ENCODE results near the gene BORCS5. TPM values are rescaled to one million over a fixed set of nuclear protein-coding genes. Genes with fewer than 3 reads are reported as not detected.

BORCS5 gene
- total RNA-seq, 1 experiment from 2014 or later: 17.7 TPM

DNA sequence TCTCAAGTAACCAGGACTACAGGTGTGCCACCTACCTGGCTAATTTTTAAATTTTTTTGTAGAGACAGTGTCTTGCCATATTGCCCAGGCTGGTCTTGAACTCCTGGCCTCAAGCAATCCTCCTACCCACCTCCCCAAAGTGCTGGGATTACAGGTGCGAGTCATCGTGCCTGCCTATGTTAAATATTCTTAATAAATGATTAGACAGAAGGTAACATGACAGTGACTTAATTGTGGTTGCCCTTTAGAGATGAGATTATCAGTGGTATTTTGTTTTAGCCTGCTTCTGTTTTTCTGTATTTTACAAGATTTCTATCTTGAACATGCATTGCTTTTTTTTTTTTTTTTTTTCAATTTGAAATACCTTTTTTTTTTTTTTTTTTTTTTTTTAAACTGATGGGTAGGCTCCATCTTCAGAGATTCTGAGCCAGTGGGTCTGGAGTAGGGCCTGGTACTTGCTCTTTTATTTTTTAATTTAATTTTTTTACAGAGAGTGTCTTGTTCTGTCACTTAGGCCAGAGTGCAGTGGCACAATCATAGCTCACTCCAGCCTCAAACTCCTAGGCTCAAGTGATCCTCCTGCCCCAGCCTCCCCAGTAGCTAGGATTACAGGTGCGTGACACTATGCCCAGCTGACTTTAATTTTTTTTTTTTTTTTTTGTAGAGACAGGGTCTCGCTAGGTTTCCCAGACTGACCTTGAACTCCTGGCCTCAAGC lies 88.4 kb downstream of the BORCS5 start:
- intact Hi-C loops (cut with micrococcal nuclease; ENCODE audit: unreplicated experiment): no loop called here
- no peaks in the 10 kb centered on the region for H3K36me3 ChIP-seq (ENCODE audit: insufficient read depth, low read length, poor library complexity, severe bottlenecking)
- no TSS peak for BruUV-seq (replicated peaks)

DNA sequence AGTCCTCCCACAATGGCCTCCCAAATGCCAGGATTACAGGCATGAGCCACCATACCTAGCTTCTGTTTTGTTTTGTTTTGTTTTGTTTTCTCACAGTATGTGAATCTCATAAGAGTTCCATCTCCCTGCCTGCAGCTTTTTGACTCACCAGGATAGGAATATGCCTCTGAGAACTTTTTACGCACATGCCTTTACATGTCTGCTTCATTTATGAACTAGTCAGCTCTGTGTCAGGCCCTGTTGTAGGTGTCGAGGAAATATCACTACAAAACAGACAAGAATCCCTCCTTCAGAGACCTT lies 89.0 kb downstream of the BORCS5 start:
- POLR2A ChIA-PET (ENCODE audit: low non-redundant PET): no interaction called here
- Histone ChIP-seq H3K27ac (ENCODE audit: low read depth, low read length, poor library complexity, severe bottlenecking) (no peak overlapping the region), H3K4me1 (ENCODE audit: insufficient read depth, low read length, poor library complexity, severe bottlenecking) (peaks cover 11% of the 10 kb centered on the region), H3K27me3 (replicated peaks; ENCODE audit: insufficient read depth, low read depth, low read length, poor library complexity) (no peaks in the 10 kb centered on the region), H3K4me3 (ENCODE audit: low read depth, low read length, poor library complexity, severe bottlenecking) (no peak overlapping the region), H3K9me3 (ENCODE audit: low read depth, low read length, poor library complexity, severe bottlenecking) (no peaks in the 10 kb centered on the region), H3K36me3 (ENCODE audit: insufficient read depth, low read length, poor library complexity, severe bottlenecking) (no peaks in the 10 kb centered on the region)
- CTCF ChIA-PET: no interaction called here
- DNase-seq (ENCODE audit: low spot score): no peak
- intact Hi-C loops (cut with micrococcal nuclease; ENCODE audit: unreplicated experiment): no loop called here
- TF ChIP-seq EZH2 (IDR thresholded peaks at IDR 0.05; ENCODE audit: borderline replicate concordance, low read depth, low read length, poor library complexity, severe bottlenecking): no peak
- TF ChIP-seq, protein P1, sequence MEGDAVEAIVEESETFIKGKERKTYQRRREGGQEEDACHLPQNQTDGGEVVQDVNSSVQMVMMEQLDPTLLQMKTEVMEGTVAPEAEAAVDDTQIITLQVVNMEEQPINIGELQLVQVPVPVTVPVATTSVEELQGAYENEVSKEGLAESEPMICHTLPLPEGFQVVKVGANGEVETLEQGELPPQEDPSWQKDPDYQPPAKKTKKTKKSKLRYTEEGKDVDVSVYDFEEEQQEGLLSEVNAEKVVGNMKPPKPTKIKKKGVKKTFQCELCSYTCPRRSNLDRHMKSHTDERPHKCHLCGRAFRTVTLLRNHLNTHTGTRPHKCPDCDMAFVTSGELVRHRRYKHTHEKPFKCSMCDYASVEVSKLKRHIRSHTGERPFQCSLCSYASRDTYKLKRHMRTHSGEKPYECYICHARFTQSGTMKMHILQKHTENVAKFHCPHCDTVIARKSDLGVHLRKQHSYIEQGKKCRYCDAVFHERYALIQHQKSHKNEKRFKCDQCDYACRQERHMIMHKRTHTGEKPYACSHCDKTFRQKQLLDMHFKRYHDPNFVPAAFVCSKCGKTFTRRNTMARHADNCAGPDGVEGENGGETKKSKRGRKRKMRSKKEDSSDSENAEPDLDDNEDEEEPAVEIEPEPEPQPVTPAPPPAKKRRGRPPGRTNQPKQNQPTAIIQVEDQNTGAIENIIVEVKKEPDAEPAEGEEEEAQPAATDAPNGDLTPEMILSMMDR (conservative IDR thresholded peaks at IDR 0.05; ENCODE audit: low read depth, low read length): no peak
- no TSS peak for BruUV-seq (replicated peaks)

More for the DNA sequence above, 88.4 kb downstream of the BORCS5 start:
- ChIA-PET CTCF (no interaction called here), POLR2A (ENCODE audit: low non-redundant PET) (no interaction called here)
- peaks cover 11% of the 10 kb centered on the region for H3K4me1 ChIP-seq (ENCODE audit: insufficient read depth, low read length, poor library complexity, severe bottlenecking)
- no peak for TF ChIP-seq EZH2 (IDR thresholded peaks at IDR 0.05; ENCODE audit: borderline replicate concordance, low read depth, low read length, poor library complexity, severe bottlenecking)
- TF ChIP-seq, protein P1 (conservative IDR thresholded peaks at IDR 0.05; ENCODE audit: low read depth, low read length): no peak
- H3K27me3 ChIP-seq (replicated peaks; ENCODE audit: insufficient read depth, low read depth, low read length, poor library complexity): no peaks in the 10 kb centered on the region
- no peak for DNase-seq (ENCODE audit: low spot score)
- no peak overlapping the region for H3K4me3 ChIP-seq (ENCODE audit: low read depth, low read length, poor library complexity, severe bottlenecking)
- no peak overlapping the region for H3K27ac ChIP-seq (ENCODE audit: low read depth, low read length, poor library complexity, severe bottlenecking)
- no peaks in the 10 kb centered on the region for H3K9me3 ChIP-seq (ENCODE audit: low read depth, low read length, poor library complexity, severe bottlenecking)

DNA sequence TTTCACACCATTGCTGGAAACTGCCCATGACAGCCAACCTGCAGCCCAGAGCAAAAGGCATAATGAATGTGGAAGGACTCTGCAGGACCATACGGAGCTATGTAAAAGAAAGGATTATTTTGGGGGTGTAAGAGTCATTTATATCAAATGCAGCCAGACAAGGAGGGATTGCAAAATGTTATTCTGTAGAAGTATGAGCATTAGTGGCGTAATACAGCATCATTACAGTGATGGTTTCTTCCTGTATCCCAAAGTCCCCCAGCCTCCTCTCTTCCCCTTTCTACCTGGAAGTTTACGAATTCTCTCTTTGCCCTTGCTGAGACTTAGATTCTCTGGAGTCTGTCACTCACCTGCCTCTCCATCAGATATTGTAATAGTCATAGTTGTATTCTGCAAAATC lies 89.9 kb downstream of the BORCS5 start:
- ChIA-PET POLR2A (ENCODE audit: low non-redundant PET) (no interaction called here), CTCF (no interaction called here)

More for the DNA sequence above, 89.9 kb downstream of the BORCS5 start:
- H3K4me1 ChIP-seq (ENCODE audit: insufficient read depth, low read length, poor library complexity, severe bottlenecking): peaks cover 8% of the 10 kb centered on the region
- no peaks in the 10 kb centered on the region for H3K36me3 ChIP-seq (ENCODE audit: insufficient read depth, low read length, poor library complexity, severe bottlenecking)
- H3K27ac ChIP-seq (ENCODE audit: low read depth, low read length, poor library complexity, severe bottlenecking): no peak overlapping the region
- no peak overlapping the region for H3K4me3 ChIP-seq (ENCODE audit: low read depth, low read length, poor library complexity, severe bottlenecking)
- H3K9me3 ChIP-seq (ENCODE audit: low read depth, low read length, poor library complexity, severe bottlenecking): no peaks in the 10 kb centered on the region
- no peak for TF ChIP-seq EZH2 (IDR thresholded peaks at IDR 0.05; ENCODE audit: borderline replicate concordance, low read depth, low read length, poor library complexity, severe bottlenecking)
- TF ChIP-seq, protein P1 (conservative IDR thresholded peaks at IDR 0.05; ENCODE audit: low read depth, low read length): no peak
- BruUV-seq (replicated peaks): no TSS peak
- H3K27me3 ChIP-seq (replicated peaks; ENCODE audit: insufficient read depth, low read depth, low read length, poor library complexity): no peaks in the 10 kb centered on the region
- intact Hi-C loops (cut with micrococcal nuclease; ENCODE audit: unreplicated experiment): no loop called here
- DNase-seq (ENCODE audit: low spot score): no peak

Measured in A673 (cell line).